ENCODE data around the gene PASK.

Gene PASK

GRCh38 chr2:241182126-241182525, 32.9 kb upstream of the PASK start:
- no peak for DNase-seq

DNA sequence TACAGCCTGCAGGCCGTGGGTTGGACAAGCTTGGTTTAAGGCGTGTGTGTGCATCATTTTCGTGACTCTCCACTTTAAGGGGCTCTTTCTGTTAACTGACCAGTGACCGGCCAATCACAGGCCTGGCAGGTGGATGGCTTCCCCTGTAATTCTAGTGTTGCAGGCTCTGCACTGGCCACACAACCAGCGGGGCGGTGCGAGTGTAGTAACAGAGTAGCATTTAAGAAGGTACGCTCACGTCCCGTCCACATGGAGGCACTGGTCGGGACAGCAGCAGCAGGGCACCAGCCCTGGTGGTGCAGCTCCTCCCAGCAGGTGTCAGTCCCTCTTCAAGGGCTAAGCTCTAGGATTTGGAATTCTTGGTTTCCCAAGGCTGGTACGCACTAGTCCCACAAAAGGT, 31.2 kb upstream of the PASK start:
- DNase-seq: no peak

DNA sequence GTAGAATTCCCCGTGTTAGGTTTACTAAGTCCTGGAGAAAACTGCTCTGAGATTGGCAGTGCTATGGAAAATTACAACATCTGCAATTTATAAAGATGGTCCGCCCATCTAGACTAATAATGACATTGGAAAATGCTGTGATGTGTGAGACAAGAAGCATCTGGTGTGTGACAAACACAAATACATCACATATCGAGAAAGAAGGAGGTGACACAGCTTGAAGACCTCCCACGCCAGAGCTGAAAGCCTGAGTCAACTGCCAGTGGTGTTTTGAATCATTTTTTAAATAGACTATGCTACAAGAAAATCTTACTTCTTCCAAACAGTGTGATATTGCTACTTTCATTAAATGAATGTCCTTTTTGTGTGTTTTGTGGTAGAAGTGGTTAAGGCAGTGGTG, 30.6 kb upstream of the PASK start:
- DNase-seq: no peak

- no peak for DNase-seq
Measured at GRCh38 chr2:241178961-241179360, 29.7 kb upstream of the PASK start.

- no peak for DNase-seq
Measured at GRCh38 chr2:241177526-241178334, 28.5 kb upstream of the PASK start.

DNA sequence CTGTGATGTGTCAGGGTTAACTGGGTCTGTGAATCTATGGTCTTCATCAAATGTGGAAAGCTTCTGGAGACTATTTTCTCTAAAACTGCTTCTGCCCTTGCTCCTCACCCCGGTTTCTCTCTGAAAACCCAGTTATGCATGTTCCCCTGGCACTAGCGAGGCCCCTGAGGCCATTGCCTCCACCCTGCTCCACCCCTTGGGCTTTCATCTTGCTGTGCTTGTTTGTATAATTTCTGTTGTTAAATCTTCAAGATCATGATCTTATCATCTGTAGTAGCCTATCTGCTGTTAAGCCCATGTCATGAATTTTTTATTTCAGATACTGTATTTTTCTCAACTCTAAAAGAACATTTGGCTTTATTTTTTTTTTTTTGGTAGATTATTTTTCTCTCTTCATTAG, 24.3 kb upstream of the PASK start:
- no peak for DNase-seq

- DNase-seq: no peak
Measured at GRCh38 chr2:241168366-241168765, 19.1 kb upstream of the PASK start.

GRCh38 chr2:241163601-241164118, 14.4 kb upstream of the PASK start:
- no peak for DNase-seq

DNA sequence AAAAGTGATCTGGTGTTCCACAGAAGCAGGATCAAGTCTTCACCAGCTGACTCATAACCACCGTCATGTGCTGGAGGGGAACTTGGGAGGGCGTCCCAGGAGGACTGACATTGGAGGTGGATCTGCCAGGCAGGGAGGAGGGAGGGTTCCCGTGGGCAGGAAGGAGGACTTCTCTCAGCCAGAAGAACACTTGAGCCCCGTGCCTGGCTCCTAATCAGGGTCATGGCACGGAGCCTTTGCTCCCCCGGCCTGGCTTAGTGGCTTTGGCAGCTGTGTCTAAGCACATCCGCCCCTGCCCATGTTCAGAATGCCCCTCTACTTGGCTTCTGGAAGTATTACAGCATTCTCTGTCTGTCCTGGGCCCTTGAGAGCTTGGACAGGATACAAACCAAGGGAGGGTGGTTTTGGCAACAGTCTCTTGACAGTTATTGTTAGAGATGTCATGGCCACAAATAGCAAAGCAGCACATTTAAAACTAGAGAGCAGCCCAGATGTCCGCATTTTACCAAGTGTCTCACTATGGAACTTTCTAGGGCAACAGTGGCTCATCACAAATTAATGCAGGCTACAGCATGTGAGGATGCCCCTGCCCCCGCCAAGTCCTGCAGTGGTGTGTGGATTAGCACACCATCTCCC, 12.5 kb upstream of the PASK start:
- DNase-seq: no peak

DNA sequence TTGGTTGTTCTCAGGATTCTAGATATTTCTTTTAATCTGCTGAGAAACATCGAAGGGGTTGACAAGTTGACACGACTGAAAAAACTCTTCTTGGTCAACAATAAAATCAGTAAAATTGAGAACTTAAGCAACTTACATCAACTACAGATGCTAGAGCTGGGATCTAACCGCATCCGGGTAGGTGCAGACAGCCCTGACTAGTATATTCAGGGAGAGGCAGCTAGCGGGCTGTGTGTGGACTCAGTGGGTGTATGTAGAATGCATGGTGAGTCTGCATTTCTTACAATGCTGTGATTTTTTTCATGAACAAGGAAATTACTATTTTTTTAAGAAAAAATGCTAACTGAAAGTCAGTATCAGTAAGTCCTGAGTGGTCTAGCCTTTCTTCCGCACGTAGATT, 11.0 kb upstream of the PASK start:
- DNase-seq: no peak

DNA sequence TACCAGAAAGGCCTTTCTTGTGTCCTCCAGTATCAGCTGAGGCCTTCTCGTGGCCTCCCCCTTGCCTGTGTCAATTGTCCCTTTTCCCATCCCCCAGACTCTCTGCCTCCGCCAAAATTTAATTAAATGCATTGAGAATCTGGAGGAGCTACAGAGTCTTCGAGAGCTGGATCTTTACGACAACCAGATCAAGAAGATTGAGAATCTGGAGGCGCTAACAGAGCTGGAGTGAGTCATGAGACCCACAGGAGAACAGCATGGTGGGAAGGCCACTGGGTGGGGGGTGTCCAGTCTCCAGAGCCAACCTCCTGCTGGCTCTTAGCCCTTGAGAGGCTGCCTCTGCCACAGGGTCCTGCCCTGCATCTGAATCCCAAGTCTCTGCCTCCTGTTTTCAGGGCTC, 9.8 kb upstream of the PASK start:
- no peak for DNase-seq

DNA sequence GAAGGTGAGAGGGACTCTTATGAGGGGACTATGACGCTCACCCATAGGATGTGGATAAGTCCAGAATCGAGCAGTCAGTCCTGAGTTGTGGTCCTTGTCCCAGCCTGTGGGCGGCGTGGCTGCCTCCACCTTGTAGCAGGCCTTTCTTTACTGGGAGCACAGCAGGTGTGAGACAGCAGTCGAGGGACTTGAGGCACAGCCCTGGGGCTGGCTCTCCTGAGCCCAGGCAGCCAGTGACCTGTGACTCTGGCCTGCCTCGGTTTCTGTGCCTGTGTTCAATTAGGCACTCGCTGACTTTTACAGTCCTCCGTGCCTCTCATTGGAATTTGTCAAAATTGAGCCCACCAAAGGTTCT, 9.3 kb upstream of the PASK start:
- no peak for DNase-seq

DNA sequence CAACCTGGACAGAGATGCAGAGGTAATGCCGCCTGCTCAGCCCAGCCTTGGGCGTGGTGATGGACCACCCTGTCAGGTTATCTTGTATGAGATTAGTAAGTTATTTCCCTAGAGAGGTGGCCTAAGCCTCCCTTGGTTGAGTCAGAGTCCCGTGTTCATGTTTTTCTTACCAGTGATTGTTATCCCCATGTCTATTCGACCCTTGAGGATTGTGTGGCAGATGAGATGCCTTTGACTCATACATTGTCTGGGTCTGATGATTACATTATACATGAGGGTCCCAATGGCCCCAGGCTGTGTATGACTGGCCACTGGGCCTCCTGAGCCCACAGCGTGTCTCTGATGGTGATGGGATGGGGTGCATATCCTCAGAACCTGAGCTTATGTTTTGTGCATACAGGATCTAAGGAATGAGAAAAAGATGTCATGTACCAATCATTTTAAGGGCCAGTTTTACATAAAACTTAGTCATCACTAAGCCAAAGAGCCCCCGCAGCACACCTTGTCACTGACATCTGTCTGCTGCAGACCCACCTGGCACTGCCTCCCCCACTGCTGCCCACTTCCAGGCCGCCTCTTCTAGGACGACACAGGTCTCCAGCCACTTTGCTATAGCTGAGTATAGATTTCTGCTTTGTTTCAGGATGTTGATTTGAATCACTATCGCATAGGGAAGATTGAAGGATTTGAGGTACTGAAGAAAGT, 8.7 kb upstream of the PASK start:
- DNase-seq: no peak

DNA sequence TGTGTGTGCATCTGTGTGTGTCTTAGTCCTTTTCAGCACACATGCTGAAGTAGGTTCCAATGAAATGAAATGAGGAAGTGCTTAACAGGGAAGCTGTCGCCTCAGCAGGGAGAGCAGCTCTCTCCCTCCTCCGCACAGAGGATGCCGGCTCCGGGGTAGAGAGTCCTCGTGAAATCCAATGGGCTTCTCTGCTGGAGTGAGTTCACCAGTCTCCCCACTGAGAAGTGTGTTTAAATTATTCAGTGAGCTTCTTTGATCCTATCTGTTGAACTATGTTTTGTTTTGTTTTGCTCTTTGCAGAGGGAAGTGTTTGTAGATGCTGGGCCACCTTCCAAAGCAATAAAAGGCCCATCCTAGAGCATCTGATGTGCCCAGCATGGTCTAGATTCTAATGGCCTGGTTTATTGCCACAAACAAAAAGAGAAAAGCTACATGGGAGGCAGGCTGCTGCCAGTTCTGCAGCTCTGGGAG, 7.7 kb upstream of the PASK start:
- DNase-seq: no peak

DNA sequence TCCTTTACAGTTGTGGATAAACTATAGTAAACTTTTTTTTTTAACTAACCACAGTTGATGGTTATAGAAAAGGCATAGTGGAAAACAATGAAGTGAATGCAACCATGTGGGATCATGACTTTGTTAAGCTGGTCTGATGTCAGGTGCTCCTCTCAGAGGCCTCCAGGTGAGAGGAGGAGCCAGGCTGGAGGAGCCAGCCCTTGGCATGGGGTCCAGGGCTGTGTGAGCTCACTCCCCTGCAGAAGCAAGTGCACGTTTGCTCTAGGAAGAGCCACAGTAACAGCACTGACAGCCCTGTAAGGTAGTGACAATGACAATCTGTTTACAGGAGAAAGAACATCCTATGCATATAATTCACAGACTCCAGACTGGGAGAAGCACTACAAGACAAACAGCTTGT, 6.7 kb upstream of the PASK start:
- no peak for DNase-seq

DNA sequence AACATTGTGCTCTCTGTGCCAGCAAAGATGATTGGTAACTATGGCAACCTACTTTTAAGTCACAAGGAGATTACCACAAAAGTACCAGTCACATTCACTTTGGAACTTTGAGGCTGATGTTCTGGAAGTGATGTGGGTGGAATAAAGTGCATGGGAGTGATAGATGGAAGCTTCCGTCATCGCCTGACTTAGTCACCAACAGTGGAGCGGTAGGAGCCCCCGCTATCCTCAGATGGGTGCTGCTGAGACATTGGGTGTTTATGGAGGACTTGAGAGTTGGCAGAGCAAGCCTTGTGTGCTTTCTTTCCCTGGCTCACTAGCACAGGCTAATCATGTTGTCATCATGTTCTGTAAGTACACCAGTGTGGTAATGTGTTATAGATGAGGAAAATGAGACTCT, 5.6 kb upstream of the PASK start:
- DNase-seq: no peak

DNA sequence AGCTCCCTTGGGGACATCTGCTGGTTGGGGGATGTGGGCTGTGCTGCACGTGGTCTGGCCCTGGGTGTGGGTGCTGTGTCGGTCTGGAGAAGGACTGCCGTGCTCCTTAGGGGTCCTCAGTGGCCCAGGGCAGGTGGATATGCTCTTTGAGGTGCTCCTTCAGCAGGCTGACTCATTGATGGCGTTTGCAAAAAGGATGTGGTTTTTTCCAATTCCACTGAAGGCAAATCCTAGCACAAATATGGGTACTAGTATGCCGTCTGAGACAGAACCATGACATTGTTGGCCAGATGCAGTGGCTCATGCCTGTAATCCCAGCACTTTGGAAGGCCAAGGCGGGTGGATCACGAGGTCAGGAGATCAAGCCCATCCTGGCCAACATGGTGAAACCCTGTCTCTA, 4.3 kb upstream of the PASK start:
- DNase-seq: no peak

- no peak for DNase-seq
Measured at GRCh38 chr2:241151934-241152660, 2.8 kb upstream of the PASK start.

- DNase-seq: no peak
Measured at GRCh38 chr2:241150660-241151530, 1.6 kb upstream of the PASK start.

GRCh38 chr2:241149925-241150659, 820 bp upstream of the PASK start, which contains the start of gene PPP1R7:
PPP1R7 (plus strand) TSS chr2:241150467; CDS start chr2:241150496, 29 bp downstream.
- peak; percentile 91 for DNase-seq

GRCh38 chr2:241149675-241149924, 328 bp upstream of the PASK start:
- DNase-seq: peak; percentile 86

Data from right kidney (tissue), 1 donor.